Common myeloid progenitor, CD34-positive (primary cell): ENCODE data around the gene PRKCE.

ENCODE experiments used
- CTCF ChIA-PET: fragments of 350-600 bp; sonication (Branson Sonifier 250); formaldehyde crosslinking; loops from one replicate; lab custom pipeline; 2021; ENCODE audit warnings: antibody characterized with exemption; lab: Charles Lee
- POLR2A ChIA-PET: fragments of 350-600 bp; sonication (Branson Sonifier 250); formaldehyde crosslinking; loops from one replicate; lab custom pipeline; 2021; ENCODE audit warnings: antibody characterized with exemption; lab: Charles Lee
- DNase-seq, 3 donors: peaks; one replicate each; pipeline versions ENCODE4 v3.0.0 to v3.0.0-alpha.2; 2013
- H3K27ac ChIP-seq, 2 experiments: 1 replicate in 1 of 2; 2 replicates in 1 of 2; pipeline ENCODE4 v1.7.0; 2013; ENCODE audit warnings: inconsistent platforms in 2 of 2, low read length in 2 of 2, mild to moderate bottlenecking in 2 of 2, low read depth in 1 of 2, moderate library complexity in 1 of 2; ENCODE audit not compliant: severe bottlenecking in 2 of 2, insufficient read depth in 1 of 2, poor library complexity in 1 of 2
- H3K27me3 ChIP-seq, 5 experiments: replicated peaks in 2 of 5; 1 replicate in 3 of 5; 2 replicates in 2 of 5; pipeline versions ENCODE4 v1.6.1 to v1.7.0; 2013; ENCODE audit warnings: low read length in 4 of 5, mild to moderate bottlenecking in 2 of 5, moderate library complexity in 2 of 5, inconsistent platforms in 1 of 5; ENCODE audit not compliant: insufficient read depth in 5 of 5, control insufficient read depth in 4 of 5
- H3K36me3 ChIP-seq, 4 experiments: 1 replicate in 2 of 4; 2 replicates in 2 of 4; pipeline versions ENCODE4 v1.6.1 to v1.7.0; 2013; ENCODE audit warnings: low read length in 3 of 4, control low read depth in 1 of 4, mild to moderate bottlenecking in 1 of 4; ENCODE audit not compliant: control insufficient read depth in 4 of 4, insufficient read depth in 4 of 4
- H3K4me1 ChIP-seq, 4 experiments: 1 replicate in 3 of 4; 2 replicates in 1 of 4; pipeline versions ENCODE4 v1.6.1 to v1.7.1; 2013; ENCODE audit warnings: low read length in 3 of 4, mild to moderate bottlenecking in 3 of 4, control low read depth in 1 of 4, inconsistent platforms in 1 of 4, moderate library complexity in 1 of 4; ENCODE audit not compliant: control insufficient read depth in 4 of 4, insufficient read depth in 4 of 4; ENCODE audit errors: control extremely low read depth in 1 of 4
- H3K4me3 ChIP-seq, 7 experiments: 1 replicate in 4 of 7; 2 replicates in 3 of 7; pipeline versions ENCODE4 v1.5.1 to v1.7.0; 2013; ENCODE audit warnings: mild to moderate bottlenecking in 7 of 7, low read length in 6 of 7, moderate library complexity in 6 of 7, inconsistent platforms in 2 of 7, low read depth in 2 of 7, control low read depth in 1 of 7; ENCODE audit not compliant: insufficient read depth in 4 of 7, control insufficient read depth in 1 of 7; ENCODE audit errors: extremely low read depth in 1 of 7
- H3K9me3 ChIP-seq, 5 experiments: 1 replicate in 4 of 5; 2 replicates in 1 of 5; pipeline versions ENCODE4 v1.6.1 to v1.7.1; 2013; ENCODE audit warnings: low read length in 4 of 5, mild to moderate bottlenecking in 2 of 5, inconsistent platforms in 1 of 5, low read depth in 1 of 5, moderate library complexity in 1 of 5; ENCODE audit not compliant: control insufficient read depth in 4 of 5, insufficient read depth in 2 of 5; ENCODE audit errors: control extremely low read depth in 1 of 5
- WGBS: methylation state at CpG from one replicate; pipeline ENCODE4 v1.1.5; 2013; ENCODE audit not compliant: insufficient coverage; 5-methylcytosine and 5-hydroxymethylcytosine counted together

PRKCE gene

GRCh38 chr2:46106690-46107089 is 455.2 kb downstream of the PRKCE start:
- DNase-seq, result no peak
- peaks cover 3 to 33% (median 8%) of the 10 kb centered on the region in 5 experiments for H3K9me3 ChIP-seq
- ChIA-PET POLR2A (no interaction called here), CTCF (no interaction called here)
- no peaks in the 10 kb centered on the region for H3K4me1 ChIP-seq
- peaks cover 0 to 15% (median 3%) of the 10 kb centered on the region in 4 experiments for H3K36me3 ChIP-seq
- H3K27ac ChIP-seq, result no peak overlapping the region
- no CpG with 5 or more reads among the region's 2 CpGs for WGBS
- no peak overlapping the region for H3K4me3 ChIP-seq
- H3K27me3 ChIP-seq, result no peaks in the 10 kb centered on the region

DNA sequence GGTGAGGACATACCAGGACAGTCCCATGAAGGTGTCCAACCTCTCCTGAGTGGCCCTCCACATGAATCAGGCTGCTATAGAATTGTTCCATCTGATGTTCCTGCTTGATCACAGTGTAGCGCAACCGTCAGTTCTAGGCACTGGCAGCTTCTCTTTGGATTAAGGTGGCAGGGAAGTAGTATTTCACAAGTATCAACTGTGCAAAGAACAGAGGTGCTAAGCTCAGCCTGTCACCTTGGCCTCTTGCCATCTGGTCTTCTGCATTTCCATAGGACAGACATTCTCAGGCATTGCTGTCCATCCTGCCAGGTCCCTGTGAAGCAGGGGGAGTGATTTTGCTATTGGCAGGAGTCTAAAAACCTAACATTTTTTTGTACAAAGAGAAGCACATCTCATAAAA is 463.5 kb downstream of the PRKCE start:
- POLR2A ChIA-PET, result no interaction called here
- no peak for DNase-seq
- 100% methylated on average over 2 of the region's 2 CpGs for WGBS
- Histone ChIP-seq H3K4me1 (peaks cover 0 to 3% (median 0%) of the 10 kb centered on the region in 4 experiments), H3K27me3 (no peaks in the 10 kb centered on the region), H3K4me3 (no peak overlapping the region), H3K9me3 (peaks cover 0 to 7% (median 0%) of the 10 kb centered on the region in 5 experiments), H3K36me3 (no peaks in the 10 kb centered on the region), H3K27ac (no peak overlapping the region)
- CTCF ChIA-PET, result no interaction called here

- H3K9me3 ChIP-seq, result peaks cover 0 to 7% (median 0%) of the 10 kb centered on the region in 5 experiments
Observed at GRCh38 chr2:46116150-46116549, 464.7 kb downstream of the PRKCE start.

GRCh38 chr2:46116553-46116991 is 465.1 kb downstream of the PRKCE start:
- Histone ChIP-seq H3K27me3 (no peaks in the 10 kb centered on the region), H3K4me1 (peaks cover 0 to 3% (median 0%) of the 10 kb centered on the region in 4 experiments), H3K9me3 (peaks cover 0 to 6% (median 0%) of the 10 kb centered on the region in 5 experiments), H3K27ac (no peak overlapping the region), H3K36me3 (no peaks in the 10 kb centered on the region), H3K4me3 (no peak overlapping the region)
- ChIA-PET CTCF (interaction anchor here (1.5 kb wide), 1 partner anchor 28 kb away, joined by 3 read pairs; no protein-coding TSS in a partner anchor), POLR2A (no interaction called here)
- 95% methylated on average over 3 of the region's 5 CpGs for WGBS
- DNase-seq, result no peak

More at GRCh38 chr2:46116150-46116549, 464.7 kb downstream of the PRKCE start:
- DNase-seq, result no peak
- H3K36me3 ChIP-seq, result no peaks in the 10 kb centered on the region
- H3K4me1 ChIP-seq, result peaks cover 0 to 3% (median 0%) of the 10 kb centered on the region in 4 experiments
- ChIA-PET POLR2A (no interaction called here), CTCF (interaction anchor here (1.5 kb wide), 1 partner anchor 28 kb away, joined by 3 read pairs; no protein-coding TSS in a partner anchor)
- no peak overlapping the region for H3K27ac ChIP-seq
- no peaks in the 10 kb centered on the region for H3K27me3 ChIP-seq
- 100% methylated on average over 1 of the region's 2 CpGs for WGBS
- H3K4me3 ChIP-seq, result no peak overlapping the region

DNA sequence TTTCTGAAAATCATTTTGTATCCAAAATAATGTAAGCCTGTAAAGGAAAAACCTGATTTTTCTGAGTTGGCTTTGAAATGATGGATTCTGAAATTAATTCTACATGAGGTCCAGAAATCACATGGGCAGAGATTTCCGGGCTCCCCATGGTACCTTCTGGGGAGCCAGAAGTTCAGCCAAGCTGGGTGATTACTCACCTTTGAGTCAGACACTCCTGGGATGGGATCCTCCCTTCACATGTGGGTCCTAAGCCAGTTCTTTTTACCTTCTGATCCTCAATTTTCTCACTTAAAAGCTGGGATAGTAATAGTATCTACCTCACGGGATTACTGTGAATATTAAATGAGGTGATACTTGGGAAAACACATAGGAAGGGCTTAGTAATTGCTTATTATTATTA is 465.9 kb downstream of the PRKCE start:
- Histone ChIP-seq H3K4me3 (no peak overlapping the region), H3K36me3 (no peaks in the 10 kb centered on the region), H3K4me1 (peaks cover 0 to 3% (median 0%) of the 10 kb centered on the region in 4 experiments), H3K9me3 (no peaks in the 10 kb centered on the region), H3K27me3 (no peaks in the 10 kb centered on the region), H3K27ac (no peak overlapping the region)
- 100% methylated on average over 1 of the region's 2 CpGs for WGBS
- DNase-seq, result no peak
- ChIA-PET CTCF (interaction anchor here (1.0 kb wide), 1 partner anchor 14 kb away, joined by 3 read pairs; no protein-coding TSS in a partner anchor), POLR2A (no interaction called here)

GRCh38 chr2:46117994-46118393 is 466.5 kb downstream of the PRKCE start:
- no peak for DNase-seq
- H3K4me1 ChIP-seq, result peaks cover 0 to 5% (median 2%) of the 10 kb centered on the region in 4 experiments
- no peaks in the 10 kb centered on the region for H3K27me3 ChIP-seq
- no peaks in the 10 kb centered on the region for H3K9me3 ChIP-seq
- H3K4me3 ChIP-seq, result no peak overlapping the region
- no peak overlapping the region for H3K27ac ChIP-seq
- ChIA-PET CTCF (interaction anchor here (1.0 kb wide), 1 partner anchor 13 kb away, joined by 3 read pairs; no protein-coding TSS in a partner anchor), POLR2A (no interaction called here)
- H3K36me3 ChIP-seq, result no peaks in the 10 kb centered on the region
- no CpG with 5 or more reads among the region's 3 CpGs for WGBS

GRCh38 chr2:46118656-46119371 is 467.3 kb downstream of the PRKCE start:
- CTCF ChIA-PET, result interaction anchor here (1.0 kb wide), 1 partner anchor 13 kb away, joined by 3 read pairs; no protein-coding TSS in a partner anchor
- POLR2A ChIA-PET, result interaction anchor here (0.5 kb wide), 1 partner anchor 24 kb away, joined by 12 read pairs; no protein-coding TSS in a partner anchor
- Histone ChIP-seq H3K27ac (no peak overlapping the region), H3K4me3 (no peak overlapping the region), H3K36me3 (no peaks in the 10 kb centered on the region), H3K4me1 (peaks cover 0 to 12% (median 2%) of the 10 kb centered on the region in 4 experiments), H3K27me3 (no peaks in the 10 kb centered on the region), H3K9me3 (no peaks in the 10 kb centered on the region)
- WGBS, result 100% methylated on average over 6 of the region's 7 CpGs
- no peak for DNase-seq
